ENCODE data around the gene CDC14B.
"Not testable (repeated sequence)": the region's sequence is repeated elsewhere in the genome, so short reads cannot be mapped to it uniquely, and the experiment has no call there.

The CDC14B gene

GRCh38 chr9:96555567-96556386, 63.9 kb downstream of the CDC14B start:
- no peak for DNase-seq
- in situ Hi-C loops (cut with MboI; ENCODE audit: low pct_unique_long_range_greater_than_20kb, low sequenced_read_pairs): no loop called here

- DNase-seq: no peak
- in situ Hi-C loops (cut with MboI; ENCODE audit: low pct_unique_long_range_greater_than_20kb, low sequenced_read_pairs): no loop called here
Measured at GRCh38 chr9:96554801-96555566, 64.7 kb downstream of the CDC14B start.

- in situ Hi-C loops (cut with MboI; ENCODE audit: low pct_unique_long_range_greater_than_20kb, low sequenced_read_pairs): no loop called here
- no peak for DNase-seq
Measured at GRCh38 chr9:96554326-96554725, 65.3 kb downstream of the CDC14B start.

- no peak for DNase-seq
- in situ Hi-C loops (cut with MboI; ENCODE audit: low pct_unique_long_range_greater_than_20kb, low sequenced_read_pairs): no loop called here
Measured at GRCh38 chr9:96553070-96553469, 66.6 kb downstream of the CDC14B start.

GRCh38 chr9:96551403-96551802, 68.2 kb downstream of the CDC14B start:
- in situ Hi-C loops (cut with MboI; ENCODE audit: low pct_unique_long_range_greater_than_20kb, low sequenced_read_pairs): no loop called here
- no peak for DNase-seq

GRCh38 chr9:96550659-96551058, 69.0 kb downstream of the CDC14B start:
- in situ Hi-C loops (cut with MboI; ENCODE audit: low pct_unique_long_range_greater_than_20kb, low sequenced_read_pairs): no loop called here
- no peak for DNase-seq

GRCh38 chr9:96543131-96543530, 76.5 kb downstream of the CDC14B start:
- in situ Hi-C loops (cut with MboI; ENCODE audit: low pct_unique_long_range_greater_than_20kb, low sequenced_read_pairs); DNase-seq: not testable (repeated sequence)

- in situ Hi-C loops (cut with MboI; ENCODE audit: low pct_unique_long_range_greater_than_20kb, low sequenced_read_pairs): no loop called here
- DNase-seq: no peak
Measured at GRCh38 chr9:96540106-96540505, 79.5 kb downstream of the CDC14B start.

- DNase-seq: no peak
- in situ Hi-C loops (cut with MboI; ENCODE audit: low pct_unique_long_range_greater_than_20kb, low sequenced_read_pairs): no loop called here
Measured at GRCh38 chr9:96532173-96532572, 87.5 kb downstream of the CDC14B start.

- in situ Hi-C loops (cut with MboI; ENCODE audit: low pct_unique_long_range_greater_than_20kb, low sequenced_read_pairs): no loop called here
Measured at GRCh38 chr9:96524764-96525163, 94.9 kb downstream of the CDC14B start.

GRCh38 chr9:96524045-96524444, 95.6 kb downstream of the CDC14B start:
- in situ Hi-C loops (cut with MboI; ENCODE audit: low pct_unique_long_range_greater_than_20kb, low sequenced_read_pairs): no loop called here
- DNase-seq: no peak

More at GRCh38 chr9:96524764-96525163, 94.9 kb downstream of the CDC14B start:
- DNase-seq: peak; percentile 8

- DNase-seq: no peak
- in situ Hi-C loops (cut with MboI; ENCODE audit: low pct_unique_long_range_greater_than_20kb, low sequenced_read_pairs): no loop called here
Measured at GRCh38 chr9:96523374-96523773, 96.3 kb downstream of the CDC14B start.

- in situ Hi-C loops (cut with MboI; ENCODE audit: low pct_unique_long_range_greater_than_20kb, low sequenced_read_pairs): no loop called here
- peak; percentile 63 for DNase-seq
Measured at GRCh38 chr9:96522366-96522765, 97.3 kb downstream of the CDC14B start.

GRCh38 chr9:96519787-96520186, 99.9 kb downstream of the CDC14B start:
- DNase-seq: no peak
- in situ Hi-C loops (cut with MboI; ENCODE audit: low pct_unique_long_range_greater_than_20kb, low sequenced_read_pairs): no loop called here

GRCh38 chr9:96519095-96519494, 100.5 kb downstream of the CDC14B start:
- in situ Hi-C loops (cut with MboI; ENCODE audit: low pct_unique_long_range_greater_than_20kb, low sequenced_read_pairs): no loop called here
- DNase-seq: no peak

- no peak for DNase-seq
- in situ Hi-C loops (cut with MboI; ENCODE audit: low pct_unique_long_range_greater_than_20kb, low sequenced_read_pairs): no loop called here
Measured at GRCh38 chr9:96515621-96516470, 103.8 kb downstream of the CDC14B start.

GRCh38 chr9:96514800-96515158, 104.9 kb downstream of the CDC14B start:
- in situ Hi-C loops (cut with MboI; ENCODE audit: low pct_unique_long_range_greater_than_20kb, low sequenced_read_pairs): no loop called here
- DNase-seq: no peak

GRCh38 chr9:96514108-96514799, 105.4 kb downstream of the CDC14B start:
- no peak for DNase-seq
- in situ Hi-C loops (cut with MboI; ENCODE audit: low pct_unique_long_range_greater_than_20kb, low sequenced_read_pairs): no loop called here

- in situ Hi-C loops (cut with MboI; ENCODE audit: low pct_unique_long_range_greater_than_20kb, low sequenced_read_pairs): no loop called here
Measured at GRCh38 chr9:96513622-96514021, 106.0 kb downstream of the CDC14B start.

More at GRCh38 chr9:96513622-96514021, 106.0 kb downstream of the CDC14B start:
- DNase-seq: no peak

Measured in KBM-7 (cell line).